Measurements from ENCODE around the gene RNF8.

RNF8 gene

DNA sequence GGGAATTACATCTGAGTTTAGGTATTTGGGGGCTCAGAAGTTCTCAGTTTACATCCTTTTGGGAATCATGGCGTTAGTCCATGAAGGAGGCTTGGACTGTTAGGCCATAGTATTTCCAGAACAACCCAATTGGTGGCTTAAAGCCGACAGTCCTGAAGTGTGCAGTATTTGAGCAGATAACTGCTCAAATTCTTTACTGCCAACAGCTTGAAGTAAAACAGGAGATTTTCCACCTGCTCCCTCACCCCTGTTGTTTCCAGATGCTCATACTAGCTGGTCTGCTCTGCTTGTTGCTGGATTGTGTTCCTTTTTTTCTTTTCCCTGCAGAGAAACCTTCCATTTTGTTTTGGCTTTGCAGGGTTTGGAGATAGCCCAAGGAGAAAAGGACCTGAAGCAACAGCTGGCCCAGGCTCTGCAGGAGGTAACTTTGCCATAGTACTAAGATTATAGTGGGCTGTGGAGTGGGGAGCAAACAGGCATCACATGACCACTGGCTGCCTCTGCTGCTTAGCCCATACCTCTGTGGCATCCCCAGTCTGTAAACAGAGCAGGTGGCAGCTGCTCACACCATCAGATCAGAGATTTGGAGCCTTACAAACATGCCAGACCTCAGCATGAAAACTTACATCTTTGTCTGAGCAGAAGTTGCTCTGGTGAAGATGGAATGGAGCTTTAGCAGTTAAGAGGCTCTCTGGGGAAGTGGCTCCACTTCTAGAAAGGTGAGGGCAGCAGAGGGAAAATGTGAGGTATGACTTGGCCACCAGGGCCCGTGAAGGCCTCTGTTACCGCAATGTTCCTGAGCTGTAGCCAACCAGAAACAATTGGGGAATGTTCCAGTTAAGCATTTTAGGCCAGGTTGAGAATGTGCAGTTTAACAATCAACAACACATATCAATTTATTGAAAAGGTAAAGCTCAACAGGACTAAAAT is 17.6 kb downstream of the RNF8 start:
- Histone ChIP-seq H3K4me3 (ENCODE audit: low read length) (no peak overlapping the region), H3K4me1 (ENCODE audit: control insufficient read depth, insufficient read depth, low read length) (no peaks in the 10 kb centered on the region), H3K9ac (ENCODE audit: low read length) (no peak overlapping the region), H3K27ac (ENCODE audit: low read depth, low read length) (no peak overlapping the region), H3K36me3 (ENCODE audit: control insufficient read depth, insufficient read depth, low read length) (peaks cover 15% of the 10 kb centered on the region), H3K27me3 (ENCODE audit: control insufficient read depth, insufficient read depth, low read length) (no peaks in the 10 kb centered on the region)

GRCh38 chr6:37372116-37372515 is 18.3 kb downstream of the RNF8 start:
- Histone ChIP-seq H3K36me3 (ENCODE audit: control insufficient read depth, insufficient read depth, low read length) (peaks cover 15% of the 10 kb centered on the region), H3K27ac (ENCODE audit: low read depth, low read length) (no peak overlapping the region), H3K4me3 (ENCODE audit: low read length) (no peak overlapping the region), H3K27me3 (ENCODE audit: control insufficient read depth, insufficient read depth, low read length) (no peaks in the 10 kb centered on the region), H3K4me1 (ENCODE audit: control insufficient read depth, insufficient read depth, low read length) (no peaks in the 10 kb centered on the region), H3K9ac (ENCODE audit: low read length) (no peak overlapping the region)

DNA sequence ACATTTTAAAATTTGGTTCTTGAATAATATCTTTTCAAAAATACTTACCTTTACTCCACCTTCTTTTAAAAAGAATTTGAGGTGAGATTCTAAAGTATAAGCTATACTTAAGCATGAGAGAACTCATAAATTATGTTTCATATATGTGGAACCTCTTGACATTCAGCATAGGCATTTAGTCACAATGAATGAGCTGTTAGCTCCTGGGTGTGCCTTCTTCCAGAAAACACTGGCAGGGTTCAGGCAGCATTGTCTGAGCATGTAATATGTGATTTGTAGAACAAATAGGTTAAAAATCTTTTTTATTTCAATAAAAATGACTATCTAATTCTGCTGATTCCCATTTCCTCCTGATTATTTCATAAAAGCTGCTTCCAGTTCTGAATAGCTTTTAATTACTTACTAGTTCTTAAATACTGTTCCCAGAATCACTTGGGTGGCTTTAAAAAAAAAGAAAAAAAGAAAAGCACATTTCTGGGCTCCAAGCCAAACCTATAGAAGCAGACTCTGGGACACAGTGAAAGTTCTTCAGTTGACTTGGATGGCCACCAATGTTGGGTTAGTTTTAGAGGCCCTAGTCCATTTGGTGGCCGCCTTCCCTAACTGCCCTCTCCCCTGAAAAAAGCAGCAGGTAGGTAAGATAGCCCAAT is 20.2 kb downstream of the RNF8 start:
- Histone ChIP-seq H3K27ac (ENCODE audit: low read depth, low read length) (no peak overlapping the region), H3K27me3 (ENCODE audit: control insufficient read depth, insufficient read depth, low read length) (no peaks in the 10 kb centered on the region), H3K36me3 (ENCODE audit: control insufficient read depth, insufficient read depth, low read length) (peaks cover 13% of the 10 kb centered on the region), H3K4me3 (ENCODE audit: low read length) (no peak overlapping the region), H3K9ac (ENCODE audit: low read length) (no peak overlapping the region), H3K4me1 (ENCODE audit: control insufficient read depth, insufficient read depth, low read length) (no peaks in the 10 kb centered on the region)

GRCh38 chr6:37375376-37375775 is 21.6 kb downstream of the RNF8 start:
- H3K4me1 ChIP-seq (ENCODE audit: control insufficient read depth, insufficient read depth, low read length), result no peaks in the 10 kb centered on the region
- H3K4me3 ChIP-seq (ENCODE audit: low read length), result no peak overlapping the region
- no peak overlapping the region for H3K9ac ChIP-seq (ENCODE audit: low read length)
- H3K36me3 ChIP-seq (ENCODE audit: control insufficient read depth, insufficient read depth, low read length), result peaks cover 10% of the 10 kb centered on the region
- H3K27ac ChIP-seq (ENCODE audit: low read depth, low read length), result no peak overlapping the region
- H3K27me3 ChIP-seq (ENCODE audit: control insufficient read depth, insufficient read depth, low read length), result no peaks in the 10 kb centered on the region

- no peak overlapping the region for H3K27ac ChIP-seq (ENCODE audit: low read depth, low read length)
- no peak overlapping the region for H3K9ac ChIP-seq (ENCODE audit: low read length)
- no peak overlapping the region for H3K4me3 ChIP-seq (ENCODE audit: low read length)
- peaks cover 9% of the 10 kb centered on the region for H3K36me3 ChIP-seq (ENCODE audit: control insufficient read depth, insufficient read depth, low read length)
- H3K4me1 ChIP-seq (ENCODE audit: control insufficient read depth, insufficient read depth, low read length), result no peaks in the 10 kb centered on the region
- no peaks in the 10 kb centered on the region for H3K27me3 ChIP-seq (ENCODE audit: control insufficient read depth, insufficient read depth, low read length)
Observed at GRCh38 chr6:37376078-37376743, 22.4 kb downstream of the RNF8 start.

GRCh38 chr6:37381579-37381978 is 27.8 kb downstream of the RNF8 start:
- H3K4me1 ChIP-seq (ENCODE audit: control insufficient read depth, insufficient read depth, low read length), result no peaks in the 10 kb centered on the region
- H3K4me3 ChIP-seq (ENCODE audit: low read length), result no peak overlapping the region
- peaks cover 7% of the 10 kb centered on the region for H3K36me3 ChIP-seq (ENCODE audit: control insufficient read depth, insufficient read depth, low read length)

DNA sequence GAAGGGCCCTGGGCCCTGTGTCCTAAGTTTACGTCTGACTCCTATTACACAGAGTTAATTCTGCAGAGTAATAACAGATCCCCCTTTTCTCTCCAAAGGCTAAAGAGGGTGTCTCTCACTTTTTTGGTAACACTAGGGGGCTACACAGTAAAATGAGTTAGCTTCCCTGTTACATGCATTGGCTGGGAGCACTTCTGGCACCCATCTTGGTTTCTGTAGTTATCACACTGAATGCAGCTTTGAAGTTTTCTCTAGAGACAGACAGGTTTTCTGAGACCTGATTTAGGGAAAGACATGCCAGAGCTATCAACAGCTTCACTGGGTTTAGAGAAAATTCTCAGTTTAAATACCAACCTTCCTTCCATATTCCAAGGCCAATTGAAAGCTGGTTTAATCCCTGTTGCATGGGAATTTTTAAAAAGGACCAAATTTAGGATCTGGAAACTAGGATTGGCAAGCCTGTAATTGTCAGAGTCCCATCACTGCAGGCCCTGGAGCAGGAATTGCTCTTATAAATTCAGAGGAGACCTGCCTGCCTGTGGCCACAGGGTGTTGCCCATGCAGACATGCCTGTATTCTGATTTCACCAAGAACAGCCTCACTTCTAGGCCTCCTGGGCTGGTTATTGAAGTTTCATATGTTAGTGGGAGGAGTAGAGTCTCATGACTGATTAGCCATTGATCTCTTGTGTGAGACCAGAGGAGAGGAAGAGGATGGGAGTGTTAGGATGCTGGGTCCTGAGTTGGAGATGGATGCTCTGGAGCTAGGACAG is 29.4 kb downstream of the RNF8 start:
- Histone ChIP-seq H3K9ac (ENCODE audit: low read length) (no peak overlapping the region), H3K36me3 (ENCODE audit: control insufficient read depth, insufficient read depth, low read length) (peaks cover 7% of the 10 kb centered on the region)

More at GRCh38 chr6:37381579-37381978, 27.8 kb downstream of the RNF8 start:
- no peak overlapping the region for H3K27ac ChIP-seq (ENCODE audit: low read depth, low read length)
- H3K9ac ChIP-seq (ENCODE audit: low read length), result no peak overlapping the region
- H3K27me3 ChIP-seq (ENCODE audit: control insufficient read depth, insufficient read depth, low read length), result no peaks in the 10 kb centered on the region

GRCh38 chr6:37388578-37388977 is 34.8 kb downstream of the RNF8 start:
- no peaks in the 10 kb centered on the region for H3K27me3 ChIP-seq (ENCODE audit: control insufficient read depth, insufficient read depth, low read length)
- no peaks in the 10 kb centered on the region for H3K4me1 ChIP-seq (ENCODE audit: control insufficient read depth, insufficient read depth, low read length)
- H3K4me3 ChIP-seq (ENCODE audit: low read length), result no peak overlapping the region
- H3K27ac ChIP-seq (ENCODE audit: low read depth, low read length), result no peak overlapping the region
- peaks cover 3% of the 10 kb centered on the region for H3K36me3 ChIP-seq (ENCODE audit: control insufficient read depth, insufficient read depth, low read length)
- H3K9ac ChIP-seq (ENCODE audit: low read length), result no peak overlapping the region

More for the DNA sequence above, 29.4 kb downstream of the RNF8 start:
- H3K4me3 ChIP-seq (ENCODE audit: low read length), result no peak overlapping the region
- no peaks in the 10 kb centered on the region for H3K4me1 ChIP-seq (ENCODE audit: control insufficient read depth, insufficient read depth, low read length)
- H3K27me3 ChIP-seq (ENCODE audit: control insufficient read depth, insufficient read depth, low read length), result no peaks in the 10 kb centered on the region
- no peak overlapping the region for H3K27ac ChIP-seq (ENCODE audit: low read depth, low read length)

DNA sequence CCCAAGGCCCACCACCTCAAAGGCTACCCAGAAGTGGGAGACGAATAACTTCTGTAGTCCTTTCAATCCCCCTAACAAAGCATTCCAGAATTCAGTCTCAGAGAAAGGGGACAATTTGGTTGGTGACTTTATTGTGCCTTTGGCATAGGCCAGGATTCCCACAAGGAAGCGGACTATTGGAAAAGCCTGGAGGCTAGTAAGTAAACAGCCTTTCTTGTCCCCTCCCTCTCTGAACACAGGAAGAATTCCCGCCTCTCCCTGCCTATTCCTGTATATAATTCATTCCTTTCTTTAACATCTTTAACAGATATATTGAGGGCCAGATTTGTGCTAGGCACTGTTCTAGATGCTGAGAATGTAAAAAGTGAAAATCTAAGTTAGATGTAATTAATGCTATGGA is 36.1 kb downstream of the RNF8 start:
- H3K27ac ChIP-seq (ENCODE audit: low read depth, low read length), result no peak overlapping the region

DNA sequence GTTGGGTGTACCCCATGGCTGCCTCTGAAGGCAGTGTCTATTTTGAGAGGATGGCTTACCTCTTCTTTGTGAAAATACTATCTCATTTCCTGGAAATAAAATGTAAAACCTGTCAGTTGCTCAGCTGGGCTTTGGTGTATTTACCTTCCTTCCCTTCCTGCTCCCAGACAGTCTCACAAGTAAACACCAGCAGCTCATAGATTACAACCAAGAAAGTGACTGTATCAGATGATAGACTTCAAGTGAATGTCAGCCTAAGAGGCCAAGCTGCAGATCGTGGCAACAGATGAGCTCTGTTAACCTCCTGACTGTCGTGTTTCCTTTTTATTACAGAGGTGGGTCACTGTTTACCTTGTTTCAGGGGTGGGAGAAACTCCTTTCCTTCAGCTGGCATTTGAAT is 37.3 kb downstream of the RNF8 start:
- H3K27ac ChIP-seq (ENCODE audit: low read depth, low read length), result no peak overlapping the region
- peaks cover 3% of the 10 kb centered on the region for H3K36me3 ChIP-seq (ENCODE audit: control insufficient read depth, insufficient read depth, low read length)
- no peak overlapping the region for H3K4me3 ChIP-seq (ENCODE audit: low read length)
- no peak overlapping the region for H3K9ac ChIP-seq (ENCODE audit: low read length)
- H3K4me1 ChIP-seq (ENCODE audit: control insufficient read depth, insufficient read depth, low read length), result no peaks in the 10 kb centered on the region
- no peaks in the 10 kb centered on the region for H3K27me3 ChIP-seq (ENCODE audit: control insufficient read depth, insufficient read depth, low read length)

More for the DNA sequence above, 36.1 kb downstream of the RNF8 start:
- H3K4me3 ChIP-seq (ENCODE audit: low read length), result no peak overlapping the region
- H3K9ac ChIP-seq (ENCODE audit: low read length), result no peak overlapping the region
- H3K36me3 ChIP-seq (ENCODE audit: control insufficient read depth, insufficient read depth, low read length), result peaks cover 3% of the 10 kb centered on the region
- no peaks in the 10 kb centered on the region for H3K27me3 ChIP-seq (ENCODE audit: control insufficient read depth, insufficient read depth, low read length)
- H3K4me1 ChIP-seq (ENCODE audit: control insufficient read depth, insufficient read depth, low read length), result no peaks in the 10 kb centered on the region

DNA sequence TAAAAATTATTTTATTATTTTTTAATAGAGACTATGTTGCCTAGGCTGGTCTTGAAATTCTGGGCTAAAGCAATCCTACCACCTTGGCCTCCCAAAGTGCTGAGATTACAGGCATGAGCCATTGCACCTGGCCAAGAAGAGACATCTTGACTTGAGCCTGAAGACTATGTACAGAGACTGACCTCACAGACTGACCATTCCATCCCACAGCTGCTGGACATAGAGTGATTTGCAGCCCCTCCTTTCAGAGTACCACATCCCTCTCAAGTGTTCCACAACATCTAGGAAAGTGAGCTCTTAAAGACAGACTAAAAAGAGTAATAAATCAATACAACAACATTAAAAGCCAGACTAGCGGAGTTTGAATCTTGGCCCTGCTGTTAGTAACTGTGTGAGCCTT is 39.0 kb downstream of the RNF8 start:
- no peak overlapping the region for H3K9ac ChIP-seq (ENCODE audit: low read length)
- H3K4me3 ChIP-seq (ENCODE audit: low read length), result no peak overlapping the region
- no peaks in the 10 kb centered on the region for H3K4me1 ChIP-seq (ENCODE audit: control insufficient read depth, insufficient read depth, low read length)
- H3K36me3 ChIP-seq (ENCODE audit: control insufficient read depth, insufficient read depth, low read length), result peaks cover 3% of the 10 kb centered on the region
- H3K27me3 ChIP-seq (ENCODE audit: control insufficient read depth, insufficient read depth, low read length), result no peaks in the 10 kb centered on the region
- H3K27ac ChIP-seq (ENCODE audit: low read depth, low read length), result no peak overlapping the region

All from rectal smooth muscle tissue (tissue), 1 donor.